Activated CD4-positive, alpha-beta T cell treated with anti-CD3 and anti-CD28 coated beads for 24 hours (primary cell): ENCODE measurements around the gene HCK.

ENCODE experiments used
- DNase-seq, 2 donors: peaks; one replicate each; pipeline ENCODE4 v3.0.0-alpha.2; 2020; ENCODE audit warnings: low read depth in 2 of 2

Gene HCK

DNA sequence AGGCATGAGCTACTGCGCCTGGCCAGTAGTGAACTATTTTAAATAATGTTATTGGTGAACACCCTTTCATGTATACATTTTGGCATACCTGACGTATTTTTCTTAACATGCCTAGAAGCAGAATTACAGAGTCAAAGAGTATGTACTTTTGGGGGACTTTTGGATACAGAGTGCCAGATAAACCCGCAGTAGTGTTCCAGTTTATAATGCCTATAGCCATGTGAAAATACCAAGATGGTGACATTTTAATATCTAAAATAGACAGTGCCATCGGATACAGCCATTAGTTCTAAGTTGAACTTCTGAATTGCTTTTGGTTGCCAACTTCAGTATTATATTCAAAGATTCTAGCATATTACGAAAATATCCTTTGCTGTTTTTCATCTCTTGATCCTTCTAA lies 77.8 kb downstream of the HCK start:
- DNase-seq = no peak

DNA sequence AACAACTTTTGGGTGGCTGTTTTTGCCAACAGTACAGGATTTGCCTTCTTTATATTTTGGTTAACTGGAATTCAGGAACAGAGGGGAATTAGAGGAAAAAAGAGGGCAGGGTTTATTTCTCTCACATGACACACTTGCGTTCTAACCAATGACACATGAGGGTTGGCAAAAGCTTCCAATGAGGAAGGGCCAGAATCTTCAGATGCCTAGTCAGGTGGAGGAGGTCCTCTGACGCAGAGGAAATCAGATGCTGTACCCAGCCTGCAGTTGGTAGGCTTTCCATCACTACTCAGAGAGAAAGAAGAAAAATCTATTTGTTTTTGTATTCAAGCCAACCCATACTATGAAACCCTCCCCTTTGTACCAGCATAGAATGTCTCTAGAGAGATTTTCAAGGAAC lies 78.3 kb downstream of the HCK start:
- DNase-seq = no peak

DNA sequence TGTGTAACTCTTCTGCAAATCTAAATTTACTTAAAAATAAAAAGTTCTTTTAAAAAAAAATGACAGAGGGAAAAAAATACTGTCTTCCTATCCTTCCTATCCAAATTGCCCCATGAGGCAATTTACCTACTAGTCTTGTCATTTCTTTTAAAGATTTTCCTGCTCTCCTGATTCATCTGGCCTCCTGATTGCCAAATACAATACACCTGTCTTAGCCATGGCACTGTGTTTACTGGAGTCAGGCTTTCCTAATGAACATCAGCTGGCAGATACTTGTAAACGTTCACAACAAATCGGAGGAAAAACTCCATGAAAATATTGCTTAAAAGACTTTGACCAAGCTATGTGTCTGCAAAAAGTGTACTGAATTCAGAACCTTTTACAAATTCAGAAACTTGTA lies 78.9 kb downstream of the HCK start:
- DNase-seq = no peak

DNA sequence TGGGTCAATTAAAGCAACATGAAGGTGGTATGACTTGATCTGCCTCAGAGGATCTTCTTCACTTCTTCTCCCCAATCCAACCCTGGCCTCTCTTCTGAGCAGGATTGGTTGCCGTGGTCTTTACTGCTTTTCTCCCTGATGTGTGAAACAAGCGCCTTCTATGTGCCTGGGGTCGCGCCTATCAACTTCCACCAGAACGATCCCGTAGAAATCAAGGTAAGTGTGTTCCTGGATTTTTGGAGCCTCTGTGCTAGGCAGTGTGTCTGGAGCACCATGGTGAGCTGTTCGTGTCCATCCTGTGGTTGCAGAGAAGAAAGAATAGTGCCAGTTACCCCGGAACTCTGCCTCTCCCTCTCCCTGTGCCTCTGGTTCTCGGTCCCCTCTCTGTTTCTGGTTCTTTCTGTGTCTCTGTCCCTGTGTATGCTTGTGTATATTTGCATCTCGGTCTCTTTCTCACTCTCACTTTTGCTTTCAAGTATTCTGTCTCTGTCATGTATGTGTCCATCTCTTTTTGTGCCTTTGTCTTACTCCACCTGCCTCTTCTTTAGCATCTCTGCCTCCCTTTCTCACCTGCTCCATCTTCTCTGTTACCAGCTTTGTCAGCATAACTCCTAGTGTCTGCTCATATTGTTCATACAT lies 81.0 kb downstream of the HCK start:
- DNase-seq = no peak

DNA sequence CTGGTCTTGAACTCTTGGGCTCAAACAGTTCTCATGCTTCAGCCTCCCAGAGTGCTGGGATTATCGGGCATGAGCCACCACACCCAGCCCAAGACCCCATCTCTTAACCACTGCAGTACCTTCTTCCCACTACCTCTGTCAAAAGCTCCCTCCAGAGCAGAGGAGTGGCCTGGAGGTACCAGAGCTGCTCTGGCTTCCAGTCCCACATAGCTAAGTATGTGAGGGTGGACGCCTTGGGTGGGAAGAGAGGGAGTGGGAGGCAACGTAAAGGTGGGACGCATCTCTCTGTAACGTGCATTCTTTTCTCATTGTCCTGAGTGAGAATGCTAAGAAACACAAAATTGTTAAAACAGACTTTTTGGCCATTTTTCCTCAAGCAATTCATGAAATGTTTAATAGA lies 82.0 kb downstream of the HCK start:
- DNase-seq = no peak

DNA sequence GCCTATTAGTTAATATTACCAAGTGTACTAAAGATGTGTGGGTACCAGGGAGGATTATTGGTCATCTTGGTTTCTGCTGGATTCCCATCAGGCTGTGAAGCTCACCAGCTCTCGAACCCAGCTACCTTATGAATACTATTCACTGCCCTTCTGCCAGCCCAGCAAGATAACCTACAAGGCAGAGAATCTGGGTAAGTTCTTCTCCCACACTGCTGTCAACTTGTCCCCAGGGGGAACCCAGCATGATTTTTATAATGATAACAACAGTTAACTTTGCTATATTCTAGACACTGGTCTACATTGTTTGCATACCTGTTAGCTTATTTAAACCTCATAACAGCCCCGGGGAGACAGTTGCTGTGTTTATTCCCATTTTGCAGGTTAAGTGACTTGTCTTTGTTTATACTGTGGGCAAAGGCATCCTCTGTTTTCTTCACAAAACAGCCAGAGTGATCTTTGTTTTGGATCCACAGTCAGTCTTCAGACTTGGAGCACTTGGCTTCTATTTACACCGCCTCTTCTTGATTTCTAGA lies 84.0 kb downstream of the HCK start:
- no peak for DNase-seq

DNA sequence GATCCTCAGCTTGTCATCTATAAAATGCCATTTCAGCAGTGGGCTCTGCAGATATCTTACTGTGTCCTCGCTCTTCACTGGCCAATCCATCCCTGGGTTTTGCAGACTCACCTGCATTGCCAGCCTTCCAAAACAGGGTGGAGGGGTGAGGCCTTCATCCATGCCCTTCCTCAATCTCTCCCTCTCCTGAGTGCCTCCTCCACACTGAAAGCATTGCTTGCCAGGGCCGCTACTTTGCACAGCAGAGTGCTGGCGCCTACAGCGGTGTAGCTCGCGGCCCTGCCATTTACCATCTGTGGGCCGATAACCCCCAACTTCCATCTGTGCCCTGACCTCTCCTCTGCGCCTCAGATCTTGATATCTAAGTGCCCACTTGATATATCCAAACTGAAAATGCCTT lies 86.9 kb downstream of the HCK start:
- DNase-seq = no peak

DNA sequence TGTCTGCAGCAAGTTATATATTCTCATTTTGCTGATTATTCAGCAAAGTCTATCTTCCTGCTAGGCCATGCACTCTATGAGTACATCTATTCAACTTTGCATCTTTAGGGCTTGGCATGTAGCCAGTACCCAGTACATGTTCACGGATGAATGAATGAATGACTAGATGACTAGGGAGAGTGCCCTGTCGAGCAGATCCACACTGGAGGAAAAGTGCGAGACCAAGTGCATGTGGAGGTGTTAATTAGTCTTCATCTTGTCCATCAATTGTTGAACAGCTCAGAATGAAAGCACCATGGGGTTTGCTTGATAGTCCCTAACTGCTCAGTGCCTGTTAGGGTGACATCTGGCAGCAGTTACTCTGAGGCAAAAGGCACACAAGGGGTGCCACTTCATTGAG lies 87.9 kb downstream of the HCK start:
- DNase-seq = no peak

DNA sequence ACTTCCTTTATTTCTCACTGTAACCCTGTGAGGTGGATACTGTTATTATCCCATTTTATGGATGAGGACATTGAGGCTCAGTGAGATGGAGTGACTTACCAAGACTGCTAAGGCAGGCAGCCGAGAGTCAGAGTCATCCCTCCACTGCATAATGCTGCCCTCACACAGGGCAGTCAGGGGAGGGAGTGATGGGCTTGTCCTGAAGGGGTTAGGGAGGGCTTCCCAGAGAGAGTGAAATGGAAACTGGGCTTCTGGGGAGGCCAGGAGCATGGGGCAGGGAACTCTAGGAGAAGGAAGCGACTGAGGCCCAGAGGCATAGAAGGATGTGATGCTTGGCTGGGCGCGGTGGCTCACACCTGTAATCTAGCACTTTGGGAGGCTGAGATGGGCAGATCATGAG lies 88.6 kb downstream of the HCK start:
- no peak for DNase-seq

DNA sequence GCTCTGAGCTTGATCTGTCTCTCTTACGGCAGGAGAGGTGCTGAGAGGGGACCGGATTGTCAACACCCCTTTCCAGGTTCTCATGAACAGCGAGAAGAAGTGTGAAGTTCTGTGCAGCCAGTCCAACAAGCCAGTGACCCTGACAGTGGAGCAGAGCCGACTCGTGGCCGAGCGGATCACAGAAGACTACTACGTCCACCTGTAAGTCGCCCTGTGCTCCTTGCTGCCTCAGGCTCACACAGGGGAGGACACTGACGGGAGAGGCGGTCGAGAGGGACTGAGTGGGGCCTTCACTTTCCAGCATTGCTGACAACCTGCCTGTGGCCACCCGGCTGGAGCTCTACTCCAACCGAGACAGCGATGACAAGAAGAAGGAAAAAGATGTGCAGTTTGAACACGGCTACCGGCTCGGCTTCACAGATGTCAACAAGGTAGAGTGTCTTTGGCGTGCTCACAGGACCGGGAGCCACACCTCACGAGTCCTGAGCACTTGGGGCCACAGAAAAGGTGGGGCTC lies 89.5 kb downstream of the HCK start:
- no peak for DNase-seq

DNA sequence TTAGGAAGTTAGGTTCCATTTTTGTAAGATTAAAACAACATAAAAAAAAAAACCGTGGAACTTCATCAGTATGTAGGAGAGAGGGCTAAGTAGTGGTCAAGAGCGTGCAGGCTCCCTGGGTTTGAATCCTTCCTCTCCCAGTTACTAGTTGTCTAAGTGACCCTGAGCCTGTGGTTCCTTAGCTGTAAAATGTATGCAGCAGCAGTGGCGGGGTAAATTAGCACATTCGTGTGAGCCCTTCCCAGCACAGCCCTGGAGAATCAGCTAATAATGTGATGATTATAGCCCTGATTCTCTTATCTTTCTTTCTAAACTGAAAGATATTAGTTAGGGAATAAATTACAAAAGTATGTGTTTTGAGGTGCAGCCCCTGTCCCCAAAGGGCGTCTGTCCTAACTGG lies 90.0 kb downstream of the HCK start:
- no peak for DNase-seq

DNA sequence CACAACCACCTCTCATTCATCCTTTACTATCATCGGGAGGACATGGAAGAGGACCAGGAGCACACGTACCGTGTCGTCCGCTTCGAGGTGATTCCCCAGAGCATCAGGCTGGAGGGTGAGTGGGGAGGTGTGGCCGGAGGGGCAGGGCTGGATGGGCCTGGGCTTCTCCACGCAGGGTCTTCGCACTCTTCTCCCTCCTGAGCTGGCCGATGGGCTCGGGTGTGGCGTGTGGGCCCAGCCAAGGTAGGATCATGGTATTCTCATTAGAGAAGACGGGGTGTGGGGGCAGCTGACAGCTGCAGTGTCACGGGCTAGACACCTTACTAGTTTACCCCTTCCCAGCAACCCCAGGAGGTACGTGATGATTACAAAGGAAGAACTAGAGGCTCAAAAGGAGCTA lies 90.9 kb downstream of the HCK start:
- no peak for DNase-seq

DNA sequence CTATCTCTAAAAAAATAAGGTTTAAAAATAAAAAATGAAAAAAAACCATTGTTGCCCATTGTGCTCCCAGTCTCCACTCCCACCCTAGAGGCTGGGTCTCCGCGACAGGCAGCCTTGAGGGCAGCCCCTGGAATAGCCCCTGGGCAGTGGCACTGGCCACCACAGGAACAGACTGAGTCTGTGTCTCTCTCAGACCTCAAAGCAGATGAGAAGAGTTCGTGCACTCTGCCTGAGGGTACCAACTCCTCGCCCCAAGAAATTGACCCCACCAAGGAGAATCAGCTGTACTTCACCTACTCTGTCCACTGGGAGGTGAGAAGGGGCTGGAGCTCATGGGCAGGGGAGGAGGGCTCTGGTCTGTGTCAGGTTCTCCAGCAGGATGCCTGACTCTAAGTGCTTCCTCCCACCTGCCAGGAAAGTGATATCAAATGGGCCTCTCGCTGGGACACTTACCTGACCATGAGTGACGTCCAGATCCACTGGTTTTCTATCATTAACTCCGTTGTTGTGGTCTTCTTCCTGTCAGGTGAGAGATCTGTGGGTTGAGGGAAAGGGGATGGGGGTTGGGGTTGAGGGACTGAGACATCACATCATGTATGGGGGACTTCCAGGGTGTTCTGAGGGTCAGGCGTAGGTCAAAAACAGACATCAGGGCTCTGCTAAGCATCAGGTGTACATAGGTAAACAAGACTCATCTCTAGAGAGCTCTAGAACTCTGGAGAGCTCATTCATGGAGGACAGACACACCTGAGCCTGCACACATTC lies 93.0 kb downstream of the HCK start:
- no peak for DNase-seq

DNA sequence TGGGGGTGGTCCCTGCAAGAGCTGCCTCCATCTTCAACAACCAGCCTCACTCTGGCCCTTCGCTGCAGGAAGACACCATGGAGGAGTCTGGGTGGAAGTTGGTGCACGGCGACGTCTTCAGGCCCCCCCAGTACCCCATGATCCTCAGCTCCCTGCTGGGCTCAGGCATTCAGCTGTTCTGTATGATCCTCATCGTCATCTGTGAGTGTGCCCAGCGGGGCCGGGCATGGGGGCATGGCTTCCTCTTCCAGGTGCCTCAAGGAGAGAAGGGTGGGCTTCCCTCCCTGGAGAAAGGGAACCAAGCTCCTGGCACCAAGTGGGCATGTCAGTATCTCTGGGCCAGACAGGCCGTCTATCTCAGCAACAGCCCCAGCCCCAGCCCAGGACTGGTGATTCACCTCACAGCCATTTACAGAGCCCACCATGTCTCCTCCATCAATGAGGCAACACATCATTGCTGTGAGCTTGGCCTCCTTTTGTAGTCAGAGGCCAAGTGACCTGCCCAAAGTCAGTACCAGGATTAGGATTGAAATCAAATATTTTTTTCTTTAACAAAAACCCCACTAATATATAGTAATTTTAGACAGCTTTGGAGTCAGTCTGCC lies 97.6 kb downstream of the HCK start:
- DNase-seq = no peak

DNA sequence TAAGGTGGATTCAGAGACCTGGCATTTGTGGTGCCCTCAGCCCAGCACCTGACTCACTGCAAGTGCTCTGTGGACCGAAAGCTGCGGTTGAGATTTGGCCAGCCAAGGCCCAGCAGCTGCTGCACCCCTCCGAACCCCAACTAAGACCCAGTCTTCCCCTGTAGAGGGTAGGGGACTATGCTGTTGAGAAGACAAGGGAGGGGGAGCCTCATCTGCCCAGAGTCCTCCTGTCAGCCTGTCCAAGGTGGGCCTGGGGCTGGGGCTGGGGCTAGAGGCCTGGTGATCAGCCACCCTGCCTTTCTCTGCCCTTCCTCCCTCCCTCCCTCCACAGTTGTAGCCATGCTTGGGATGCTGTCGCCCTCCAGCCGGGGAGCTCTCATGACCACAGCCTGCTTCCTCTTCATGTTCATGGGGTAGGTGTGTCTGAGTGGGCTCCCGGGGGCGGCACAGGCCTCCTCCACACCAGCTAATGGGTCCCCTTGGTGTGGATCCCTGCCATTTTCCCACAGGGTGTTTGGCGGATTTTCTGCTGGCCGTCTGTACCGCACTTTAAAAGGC lies 98.3 kb downstream of the HCK start:
- DNase-seq = no peak
